Measurements from ENCODE around the gene HDAC9. TPM values are rescaled to one million over a fixed set of nuclear protein-coding genes. Genes with fewer than 3 reads are reported as not detected.

The HDAC9 gene
- polyA plus RNA-seq, 1 of the 3 experiments (the other 2 are of a cell fraction), result 11.6 TPM

GRCh38 chr7:18689551-18689950 lies 194.0 kb downstream of the HDAC9 start:
- H3K9ac ChIP-seq, result no peak overlapping the region
- H3K36me3 ChIP-seq (replicated peaks in 1 of 2; ENCODE audit: control insufficient read depth in 1 of 2, insufficient read depth in 2 of 2, low read length in 1 of 2), result peaks cover 5 to 13% of the 10 kb centered on the region in 2 experiments
- H3K79me2 ChIP-seq (ENCODE audit: insufficient read depth), result no peaks in the 10 kb centered on the region
- H3K27me3 ChIP-seq (ENCODE audit: insufficient read depth), result no peaks in the 10 kb centered on the region
- peaks cover 16% of the 10 kb centered on the region for H3F3A ChIP-seq (replicated peaks; ENCODE audit: insufficient read depth)
- no peaks in the 10 kb centered on the region for H4K20me1 ChIP-seq (ENCODE audit: insufficient read depth)
- H3K9me2 ChIP-seq, result no peaks in the 10 kb centered on the region
- DNase-seq, result no peak
- H3K4me2 ChIP-seq, result no peak overlapping the region
- H3K27ac ChIP-seq (ENCODE audit: low read depth in 2 of 2, low read length in 1 of 2), result peak overlapping the region in 1 of 2 experiments; percentile 76; a peak in 2 of 4 replicates
- H3K4me1 ChIP-seq (ENCODE audit: control insufficient read depth in 1 of 2, insufficient read depth in 2 of 2, low read depth in 1 of 2, low read length in 1 of 2), result peaks cover 0 to 29% of the 10 kb centered on the region in 2 experiments; a peak in 2 of 4 replicates
- ChIA-PET POLR2A (no interaction called here), CTCF (interaction anchor here (4.4 kb wide), 1 partner anchor 433 kb away, joined by 17 read pairs; no protein-coding TSS in a partner anchor)
- no peak overlapping the region for H2AFZ ChIP-seq (ENCODE audit: low read depth)
- H3K4me3 ChIP-seq (ENCODE audit: low read depth in 2 of 2, low read length in 1 of 2), result no peak overlapping the region
- WGBS (ENCODE audit: low lambda C conversion rate), result 84% methylated on average over 2 of the region's 2 CpGs
- TF ChIP-seq RFX5 (IDR thresholded peaks at IDR 0.05; ENCODE audit: low read length) (no peak; the same call in 1 of the 2 replicates), YY1 (IDR thresholded peaks at IDR 0.05; ENCODE audit: low read depth) (no peak), TCF12 (IDR thresholded peaks at IDR 0.05) (no peak), GABPA (IDR thresholded peaks at IDR 0.05; ENCODE audit: low read depth) (no peak), FOSL2 (IDR thresholded peaks at IDR 0.05; ENCODE audit: borderline replicate concordance, low read depth) (no peak), MEF2A (IDR thresholded peaks at IDR 0.05; ENCODE audit: borderline replicate concordance, low read depth) (no peak), NFIC (IDR thresholded peaks at IDR 0.05; ENCODE audit: borderline replicate concordance) (no peak), REST (IDR thresholded peaks at IDR 0.05; ENCODE audit: low read depth, low read length) (no peak), NRF1 (IDR thresholded peaks at IDR 0.05; ENCODE audit: low read depth, low read length) (no peak), TEAD4 (IDR thresholded peaks at IDR 0.05; ENCODE audit: borderline replicate concordance, insufficient read depth) (no peak), EZH2phosphoT487 (IDR thresholded peaks at IDR 0.05; ENCODE audit: borderline replicate concordance, low read depth) (no peak), GATA2 (CRISPR knock-in tag; IDR thresholded peaks at IDR 0.05) (no peak), ZBTB33 (IDR thresholded peaks at IDR 0.05; ENCODE audit: borderline replicate concordance, low read depth) (no peak), JUND (IDR thresholded peaks at IDR 0.05) (no peak)
- TF ChIP-seq, protein P1, sequence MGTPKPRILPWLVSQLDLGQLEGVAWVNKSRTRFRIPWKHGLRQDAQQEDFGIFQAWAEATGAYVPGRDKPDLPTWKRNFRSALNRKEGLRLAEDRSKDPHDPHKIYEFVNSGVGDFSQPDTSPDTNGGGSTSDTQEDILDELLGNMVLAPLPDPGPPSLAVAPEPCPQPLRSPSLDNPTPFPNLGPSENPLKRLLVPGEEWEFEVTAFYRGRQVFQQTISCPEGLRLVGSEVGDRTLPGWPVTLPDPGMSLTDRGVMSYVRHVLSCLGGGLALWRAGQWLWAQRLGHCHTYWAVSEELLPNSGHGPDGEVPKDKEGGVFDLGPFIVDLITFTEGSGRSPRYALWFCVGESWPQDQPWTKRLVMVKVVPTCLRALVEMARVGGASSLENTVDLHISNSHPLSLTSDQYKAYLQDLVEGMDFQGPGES (IDR thresholded peaks at IDR 0.05; ENCODE audit: low read depth, low read length), result no peak
- TF ChIP-seq, protein P2, sequence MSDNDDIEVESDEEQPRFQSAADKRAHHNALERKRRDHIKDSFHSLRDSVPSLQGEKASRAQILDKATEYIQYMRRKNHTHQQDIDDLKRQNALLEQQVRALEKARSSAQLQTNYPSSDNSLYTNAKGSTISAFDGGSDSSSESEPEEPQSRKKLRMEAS (IDR thresholded peaks at IDR 0.05; ENCODE audit: low read depth), result no peak
- TF ChIP-seq, protein P3, sequence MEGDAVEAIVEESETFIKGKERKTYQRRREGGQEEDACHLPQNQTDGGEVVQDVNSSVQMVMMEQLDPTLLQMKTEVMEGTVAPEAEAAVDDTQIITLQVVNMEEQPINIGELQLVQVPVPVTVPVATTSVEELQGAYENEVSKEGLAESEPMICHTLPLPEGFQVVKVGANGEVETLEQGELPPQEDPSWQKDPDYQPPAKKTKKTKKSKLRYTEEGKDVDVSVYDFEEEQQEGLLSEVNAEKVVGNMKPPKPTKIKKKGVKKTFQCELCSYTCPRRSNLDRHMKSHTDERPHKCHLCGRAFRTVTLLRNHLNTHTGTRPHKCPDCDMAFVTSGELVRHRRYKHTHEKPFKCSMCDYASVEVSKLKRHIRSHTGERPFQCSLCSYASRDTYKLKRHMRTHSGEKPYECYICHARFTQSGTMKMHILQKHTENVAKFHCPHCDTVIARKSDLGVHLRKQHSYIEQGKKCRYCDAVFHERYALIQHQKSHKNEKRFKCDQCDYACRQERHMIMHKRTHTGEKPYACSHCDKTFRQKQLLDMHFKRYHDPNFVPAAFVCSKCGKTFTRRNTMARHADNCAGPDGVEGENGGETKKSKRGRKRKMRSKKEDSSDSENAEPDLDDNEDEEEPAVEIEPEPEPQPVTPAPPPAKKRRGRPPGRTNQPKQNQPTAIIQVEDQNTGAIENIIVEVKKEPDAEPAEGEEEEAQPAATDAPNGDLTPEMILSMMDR (IDR thresholded peaks at IDR 0.05), result no peak
- TF ChIP-seq, protein P4, sequence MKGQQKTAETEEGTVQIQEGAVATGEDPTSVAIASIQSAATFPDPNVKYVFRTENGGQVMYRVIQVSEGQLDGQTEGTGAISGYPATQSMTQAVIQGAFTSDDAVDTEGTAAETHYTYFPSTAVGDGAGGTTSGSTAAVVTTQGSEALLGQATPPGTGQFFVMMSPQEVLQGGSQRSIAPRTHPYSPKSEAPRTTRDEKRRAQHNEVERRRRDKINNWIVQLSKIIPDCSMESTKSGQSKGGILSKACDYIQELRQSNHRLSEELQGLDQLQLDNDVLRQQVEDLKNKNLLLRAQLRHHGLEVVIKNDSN (IDR thresholded peaks at IDR 0.05; ENCODE audit: borderline replicate concordance, low read depth), result no peak
- no peaks in the 10 kb centered on the region for H3K9me3 ChIP-seq

Data from SK-N-SH (cell line).